Neural cell (in vitro differentiated cells): Measurements from ENCODE around the gene ERAL1. TPM values are rescaled to one million over a fixed set of nuclear protein-coding genes. Genes with fewer than 3 reads are reported as not detected.

Source experiments
- H2AFZ ChIP-seq: fragments of 200-600, 300-800 bp; sonication (generic), shearing (Covaris generic); 2 replicates; pipeline ENCODE4 v1.6.0; 2014; ENCODE audit warnings: low read depth, mild to moderate bottlenecking, antibody characterized with exemption, low read length, moderate library complexity
- H3F3A ChIP-seq: fragments of 200-600 bp; shearing (Covaris generic); 2 replicates; pipeline ENCODE4 v1.6.1; 2016; ENCODE audit warnings: mild to moderate bottlenecking, moderate library complexity, mixed read lengths, antibody characterized with exemption, low read length; ENCODE audit not compliant: insufficient read depth, poor library complexity, severe bottlenecking
- H3K27ac ChIP-seq: fragments of 200-600, 300-800 bp; sonication (generic), shearing (Covaris generic); 2 replicates; pipeline ENCODE4 v1.5.1; 2014; ENCODE audit warnings: mild to moderate bottlenecking, low read length, moderate library complexity
- H3K27me3 ChIP-seq: fragments of 300-800, 200-600 bp; sonication (generic), shearing (Covaris generic); 2 replicates; pipeline ENCODE4 v1.6.0; 2014; ENCODE audit warnings: mild to moderate bottlenecking, low read depth, low read length, moderate library complexity; ENCODE audit not compliant: insufficient read depth
- H3K36me3 ChIP-seq: fragments of 300-800, 200-600 bp; sonication (generic), shearing (Covaris generic); 2 replicates; pipeline ENCODE4 v1.5.1; 2014; ENCODE audit warnings: mild to moderate bottlenecking, antibody characterized with exemption, low read length, moderate library complexity; ENCODE audit not compliant: insufficient read depth
- H3K4me2 ChIP-seq: fragments of 300-800, 200-600 bp; sonication (generic), shearing (Covaris generic); 2 replicates; pipeline ENCODE4 v1.6.0; 2014; ENCODE audit warnings: mild to moderate bottlenecking, low read length
- H3K4me3 ChIP-seq: fragments of 300-800, 200-600 bp; sonication (generic), shearing (Covaris generic); 2 replicates; pipeline ENCODE4 v1.5.1; 2014; ENCODE audit warnings: mild to moderate bottlenecking, low read length, moderate library complexity
- H3K79me2 ChIP-seq: fragments of 200-600 bp; shearing (Covaris generic); replicated peaks from 2 replicates; pipeline ENCODE4 v1.6.0; 2014; ENCODE audit warnings: mild to moderate bottlenecking, low read length, moderate library complexity; ENCODE audit not compliant: insufficient read depth
- H3K9ac ChIP-seq: fragments of 300-800, 200-600 bp; sonication (generic), shearing (Covaris generic); 2 replicates; pipeline ENCODE4 v1.6.1; 2016; ENCODE audit warnings: mild to moderate bottlenecking, low read length, mixed read lengths
- H3K9me2 ChIP-seq: fragments of 200-600 bp; shearing (Covaris generic); 2 replicates; pipeline ENCODE4 v1.6.1; 2016; ENCODE audit warnings: mild to moderate bottlenecking, low read length, mixed read lengths; ENCODE audit not compliant: insufficient read depth
- H3K9me3 ChIP-seq: fragments of 200-600, 300-800 bp; sonication (generic), shearing (Covaris generic); 2 replicates; pipeline ENCODE4 v1.6.1; 2016; ENCODE audit warnings: mild to moderate bottlenecking, mixed run types, low read length, moderate library complexity, mixed read lengths
- H4K20me1 ChIP-seq: fragments of 200-600 bp; shearing (Covaris generic); 2 replicates; pipeline ENCODE4 v1.6.1; 2016; ENCODE audit warnings: mild to moderate bottlenecking, mixed run types; ENCODE audit not compliant: insufficient read depth
- EP300 ChIP-seq: fragments of 450-650 bp; conservative IDR thresholded peaks from 2 replicates; pipeline ENCODE4 v1.6.1; 2014; ENCODE audit warnings: antibody characterized with exemption, mild to moderate bottlenecking, moderate library complexity; ENCODE audit not compliant: poor library complexity, severe bottlenecking
- EZH2 ChIP-seq: fragments of 200-600, 300-800 bp; shearing (Covaris generic), sonication (generic); IDR thresholded peaks from 2 replicates; pipeline ENCODE4 v1.6.1; 2014; ENCODE audit warnings: antibody characterized with exemption, low read length, borderline replicate concordance, mild to moderate bottlenecking; ENCODE audit not compliant: insufficient read depth, poor library complexity, severe bottlenecking
- MXI1 ChIP-seq: fragments of 450-650 bp; conservative IDR thresholded peaks from 2 replicates; pipeline ENCODE4 v1.6.1; 2014; ENCODE audit warnings: antibody characterized with exemption, mild to moderate bottlenecking; ENCODE audit not compliant: poor library complexity, severe bottlenecking
- POLR2AphosphoS5 ChIP-seq: IDR thresholded peaks from 2 replicates; pipeline ENCODE4 v1.6.1; 2012
- RAD21 ChIP-seq: fragments of 450-650 bp; conservative IDR thresholded peaks from 2 replicates; pipeline ENCODE4 v1.6.1; 2014; ENCODE audit warnings: antibody characterized with exemption, mild to moderate bottlenecking, moderate library complexity
- REST ChIP-seq: IDR thresholded peaks from 2 replicates; pipeline ENCODE4 v1.6.1; 2012; ENCODE audit warnings: borderline replicate concordance
- SMC3 ChIP-seq: fragments of 450-650 bp; conservative IDR thresholded peaks from 2 replicates; pipeline ENCODE4 v1.6.1; 2014; ENCODE audit warnings: antibody characterized with exemption, mild to moderate bottlenecking, moderate library complexity; ENCODE audit not compliant: poor library complexity
- TAF1 ChIP-seq: IDR thresholded peaks from 2 replicates; pipeline ENCODE4 v1.6.1; 2012; ENCODE audit warnings: low read depth
- polyA plus RNA-seq: library from polyadenylated mRNA; depleted of rRNA; stranded (reverse); fragments of >200 nt; gene quantifications from 2 replicates; pipeline ENCODE4 v1.2.3, GENCODE V29; 2014
- TF ChIP-seq, protein P1 (sequence below): fragments of 450-650 bp; IDR thresholded peaks from 2 replicates; pipeline ENCODE4 v1.5.1; 2014; ENCODE audit warnings: antibody characterized with exemption, mild to moderate bottlenecking, moderate library complexity; ENCODE audit not compliant: poor library complexity, severe bottlenecking

ERAL1 gene
- polyA plus RNA-seq, 1 donor from 2014 or later: 31.8 TPM

DNA sequence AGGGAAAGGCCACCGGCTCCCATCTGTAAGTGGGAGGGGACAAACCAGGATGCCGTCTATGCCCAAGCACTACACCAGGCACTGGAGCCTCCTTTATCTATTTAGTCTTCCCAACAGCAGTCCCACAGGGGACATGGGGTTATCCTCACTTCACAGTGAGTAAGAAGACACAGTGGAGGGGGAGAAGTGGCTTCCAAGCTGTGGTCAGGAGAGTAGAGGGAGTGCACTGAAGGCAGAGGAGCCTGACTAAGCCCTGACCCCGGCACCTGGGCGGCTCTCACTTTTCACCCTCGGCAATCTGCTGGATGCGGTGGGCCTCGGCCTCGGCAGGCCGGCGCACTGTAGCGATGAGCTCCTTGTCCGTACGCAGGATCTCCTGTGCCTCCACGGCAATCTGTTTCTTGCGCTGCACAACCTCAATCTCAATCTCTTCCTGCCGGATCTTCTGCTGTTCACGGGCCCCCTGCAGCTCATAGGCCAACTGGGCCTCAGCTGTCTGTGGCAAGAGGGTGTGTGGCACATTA lies 26.8 kb downstream of the ERAL1 start:
- no peaks in the 10 kb centered on the region for H3K36me3 ChIP-seq
- TF ChIP-seq MXI1 (no peak), SMC3 (no peak), RAD21 (no peak), POLR2AphosphoS5 (no peak), REST (no peak), TAF1 (no peak), EZH2 (no peak), EP300 (no peak)
- TF ChIP-seq, protein P1, sequence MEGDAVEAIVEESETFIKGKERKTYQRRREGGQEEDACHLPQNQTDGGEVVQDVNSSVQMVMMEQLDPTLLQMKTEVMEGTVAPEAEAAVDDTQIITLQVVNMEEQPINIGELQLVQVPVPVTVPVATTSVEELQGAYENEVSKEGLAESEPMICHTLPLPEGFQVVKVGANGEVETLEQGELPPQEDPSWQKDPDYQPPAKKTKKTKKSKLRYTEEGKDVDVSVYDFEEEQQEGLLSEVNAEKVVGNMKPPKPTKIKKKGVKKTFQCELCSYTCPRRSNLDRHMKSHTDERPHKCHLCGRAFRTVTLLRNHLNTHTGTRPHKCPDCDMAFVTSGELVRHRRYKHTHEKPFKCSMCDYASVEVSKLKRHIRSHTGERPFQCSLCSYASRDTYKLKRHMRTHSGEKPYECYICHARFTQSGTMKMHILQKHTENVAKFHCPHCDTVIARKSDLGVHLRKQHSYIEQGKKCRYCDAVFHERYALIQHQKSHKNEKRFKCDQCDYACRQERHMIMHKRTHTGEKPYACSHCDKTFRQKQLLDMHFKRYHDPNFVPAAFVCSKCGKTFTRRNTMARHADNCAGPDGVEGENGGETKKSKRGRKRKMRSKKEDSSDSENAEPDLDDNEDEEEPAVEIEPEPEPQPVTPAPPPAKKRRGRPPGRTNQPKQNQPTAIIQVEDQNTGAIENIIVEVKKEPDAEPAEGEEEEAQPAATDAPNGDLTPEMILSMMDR: no peak
- H3K4me3 ChIP-seq: no peak overlapping the region
- no peaks in the 10 kb centered on the region for H3K9me2 ChIP-seq
- H3K79me2 ChIP-seq: no peaks in the 10 kb centered on the region
- H3F3A ChIP-seq: no peaks in the 10 kb centered on the region
- H3K9ac ChIP-seq: no peak overlapping the region
- H3K4me2 ChIP-seq: no peak overlapping the region
- no peak overlapping the region for H3K27ac ChIP-seq
- H2AFZ ChIP-seq: no peak overlapping the region
- H4K20me1 ChIP-seq: no peaks in the 10 kb centered on the region
- H3K9me3 ChIP-seq: no peaks in the 10 kb centered on the region
- no peaks in the 10 kb centered on the region for H3K27me3 ChIP-seq

DNA sequence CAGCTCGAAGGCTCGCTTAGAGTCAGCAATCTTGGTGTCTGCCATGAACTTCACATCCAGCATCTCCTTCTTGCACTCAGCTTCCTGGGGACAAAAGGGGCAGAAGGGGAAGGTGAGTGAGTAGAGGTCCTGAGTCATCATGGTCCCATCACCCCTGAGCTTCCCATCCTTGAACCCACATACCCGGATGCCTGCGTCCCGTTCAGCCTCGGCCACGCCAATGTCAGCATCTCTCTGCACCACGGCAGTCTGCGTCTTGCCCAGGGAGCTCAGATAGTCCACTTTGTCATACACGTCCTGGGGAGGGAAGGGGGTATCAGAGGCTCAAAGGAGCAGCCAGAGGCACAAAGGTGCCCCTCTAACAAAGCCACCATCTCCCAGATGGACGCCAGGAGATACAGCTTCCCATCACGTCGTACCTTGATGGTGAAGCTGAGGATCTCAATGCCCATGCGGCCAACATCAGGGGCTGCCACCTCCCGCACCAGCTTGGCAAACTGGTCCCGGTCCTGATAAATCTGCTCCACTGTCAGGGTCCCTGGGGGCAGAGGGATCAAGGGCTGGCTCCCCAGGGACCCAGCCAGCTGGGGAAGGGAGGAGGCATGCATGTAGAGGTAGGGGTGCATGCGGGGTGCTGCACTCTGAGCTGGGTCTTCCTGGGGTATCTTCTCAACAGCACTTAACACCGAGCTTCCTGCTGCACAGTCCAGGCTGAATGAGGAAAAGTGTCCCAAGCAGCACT lies 27.5 kb downstream of the ERAL1 start:
- Histone ChIP-seq H3K4me3 (no peak overlapping the region), H3K4me2 (no peak overlapping the region), H3K36me3 (no peaks in the 10 kb centered on the region), H3K79me2 (no peaks in the 10 kb centered on the region), H3F3A (no peaks in the 10 kb centered on the region), H3K9me3 (no peaks in the 10 kb centered on the region), H4K20me1 (no peaks in the 10 kb centered on the region), H3K27me3 (no peaks in the 10 kb centered on the region), H2AFZ (no peak overlapping the region), H3K9me2 (no peaks in the 10 kb centered on the region), H3K9ac (no peak overlapping the region), H3K27ac (no peak overlapping the region)
- TF ChIP-seq SMC3 (no peak), TAF1 (no peak), EZH2 (no peak), MXI1 (no peak), POLR2AphosphoS5 (no peak), RAD21 (no peak), EP300 (no peak), REST (no peak)
- TF ChIP-seq, protein P1: no peak
